Measurements from ENCODE around the gene C9orf153. TPM values are rescaled to one million over a fixed set of nuclear protein-coding genes. Genes with fewer than 3 reads are reported as not detected.
A peak's percentile ranks its signal among the peaks of the same experiment; 100 is the strongest.

C9orf153 gene
- total RNA-seq, 1 experiment from 2014 or later, result 1.9 TPM

- intact Hi-C loops (cut with micrococcal nuclease), result no loop called here
- no peaks in the 10 kb centered on the region for H3F3A ChIP-seq (ENCODE audit: low read length, unreplicated experiment)
- ChIA-PET POLR2A (ENCODE audit: unreplicated experiment) (no interaction called here), CTCF (no interaction called here)
- H3K79me2 ChIP-seq (ENCODE audit: low read length), result no peaks in the 10 kb centered on the region
- H3K9me3 ChIP-seq (ENCODE audit: low read length), result no peaks in the 10 kb centered on the region
- no peak overlapping the region for H3K4me3 ChIP-seq (ENCODE audit: low read length)
- no peak for ATAC-seq
- no peak for DNase-seq
- no peaks in the 10 kb centered on the region for H4K20me1 ChIP-seq (ENCODE audit: low read length)
- no peak overlapping the region for H2AFZ ChIP-seq (ENCODE audit: low read length)
- no peak overlapping the region for H3K4me2 ChIP-seq (ENCODE audit: low read length)
- H3K27me3 ChIP-seq (ENCODE audit: low read length), result no peaks in the 10 kb centered on the region
- H3K27ac ChIP-seq (ENCODE audit: low read length), result no peak overlapping the region
- no peak for TF ChIP-seq EZH2 (IDR thresholded peaks at IDR 0.05; ENCODE audit: low read length, unreplicated experiment)
- BruUV-seq (replicated peaks), result no TSS peak
- H3K9me2 ChIP-seq (replicated peaks; ENCODE audit: low read length), result no peaks in the 10 kb centered on the region
- H3K9ac ChIP-seq (ENCODE audit: low read length), result no peak overlapping the region
- H3K4me1 ChIP-seq (ENCODE audit: insufficient read depth, low read length), result no peaks in the 10 kb centered on the region
- no peaks in the 10 kb centered on the region for H3K36me3 ChIP-seq (ENCODE audit: low read depth, low read length)
Observed at GRCh38 chr9:86183229-86184137, 76.0 kb downstream of the C9orf153 start.

- Histone ChIP-seq H3K4me1 (ENCODE audit: insufficient read depth, low read length) (no peaks in the 10 kb centered on the region), H3K4me3 (ENCODE audit: low read length) (no peak overlapping the region), H4K20me1 (ENCODE audit: low read length) (no peaks in the 10 kb centered on the region), H3K9me3 (ENCODE audit: low read length) (no peaks in the 10 kb centered on the region), H3K27ac (ENCODE audit: low read length) (no peak overlapping the region), H3K9ac (ENCODE audit: low read length) (no peak overlapping the region), H3K4me2 (ENCODE audit: low read length) (no peak overlapping the region), H3K27me3 (ENCODE audit: low read length) (no peaks in the 10 kb centered on the region), H3K79me2 (ENCODE audit: low read length) (no peaks in the 10 kb centered on the region), H3K9me2 (replicated peaks; ENCODE audit: low read length) (no peaks in the 10 kb centered on the region), H2AFZ (ENCODE audit: low read length) (no peak overlapping the region), H3F3A (ENCODE audit: low read length, unreplicated experiment) (no peaks in the 10 kb centered on the region), H3K36me3 (ENCODE audit: low read depth, low read length) (no peaks in the 10 kb centered on the region)
- intact Hi-C loops (cut with micrococcal nuclease), result no loop called here
- DNase-seq, result peak; percentile 30
- ATAC-seq, result no peak
- ChIA-PET POLR2A (ENCODE audit: unreplicated experiment) (no interaction called here), CTCF (no interaction called here)
- no TSS peak for BruUV-seq (replicated peaks)
- TF ChIP-seq CTCF (conservative IDR thresholded peaks at IDR 0.05; ENCODE audit: low read depth, low read length) (no peak), EZH2phosphoT487 (IDR thresholded peaks at IDR 0.05; ENCODE audit: borderline replicate concordance, low read length) (no peak), EZH2 (IDR thresholded peaks at IDR 0.05; ENCODE audit: low read length, unreplicated experiment) (no peak)
Observed at GRCh38 chr9:86181379-86182315, 77.8 kb downstream of the C9orf153 start.

- ATAC-seq (no peak), DNase-seq (no peak)
- no peak overlapping the region for H3K9ac ChIP-seq (ENCODE audit: low read length)
- H3K9me3 ChIP-seq (ENCODE audit: low read length), result no peaks in the 10 kb centered on the region
- no peak overlapping the region for H2AFZ ChIP-seq (ENCODE audit: low read length)
- H3K4me2 ChIP-seq (ENCODE audit: low read length), result no peak overlapping the region
- TF ChIP-seq EZH2phosphoT487 (IDR thresholded peaks at IDR 0.05; ENCODE audit: borderline replicate concordance, low read length), result no peak
- TF ChIP-seq EZH2 (IDR thresholded peaks at IDR 0.05; ENCODE audit: low read length, unreplicated experiment), result no peak
- TF ChIP-seq CTCF (conservative IDR thresholded peaks at IDR 0.05; ENCODE audit: low read depth, low read length), result no peak
- POLR2A ChIA-PET (ENCODE audit: unreplicated experiment), result no interaction called here
- no peaks in the 10 kb centered on the region for H3K9me2 ChIP-seq (replicated peaks; ENCODE audit: low read length)
- no peaks in the 10 kb centered on the region for H3K79me2 ChIP-seq (ENCODE audit: low read length)
- intact Hi-C loops (cut with micrococcal nuclease), result no loop called here
- no peaks in the 10 kb centered on the region for H3F3A ChIP-seq (ENCODE audit: low read length, unreplicated experiment)
- no peak overlapping the region for H3K27ac ChIP-seq (ENCODE audit: low read length)
- H3K27me3 ChIP-seq (ENCODE audit: low read length), result no peaks in the 10 kb centered on the region
- BruUV-seq (replicated peaks), result no TSS peak
- CTCF ChIA-PET, result no interaction called here
- H3K4me1 ChIP-seq (ENCODE audit: insufficient read depth, low read length), result no peaks in the 10 kb centered on the region
- H4K20me1 ChIP-seq (ENCODE audit: low read length), result no peaks in the 10 kb centered on the region
- no peaks in the 10 kb centered on the region for H3K36me3 ChIP-seq (ENCODE audit: low read depth, low read length)
- H3K4me3 ChIP-seq (ENCODE audit: low read length), result no peak overlapping the region
Observed at GRCh38 chr9:86178503-86178902, 81.0 kb downstream of the C9orf153 start.

Data from PC-3 (cell line).